ENCODE results near the gene ZDHHC12. TPM values are rescaled to one million over a fixed set of nuclear protein-coding genes. Genes with fewer than 3 reads are reported as not detected.

The ZDHHC12 gene
- total and polyA plus RNA-seq, 2 of the 8 experiments (the other 6 are each of a cell fraction or from before 2014, with no cell fraction given) = 35.0 to 93.8 TPM

GRCh38 chr9:128762671-128763449 lies 38.9 kb upstream of the ZDHHC12 start (continued):
- TF ChIP-seq EZH2 (IDR thresholded peaks at IDR 0.05; ENCODE audit: low read depth, low read length, severe bottlenecking) (no peak), RAD21 (IDR thresholded peaks at IDR 0.05 in 1 of 2, conservative IDR thresholded peaks at IDR 0.05 in 1 of 2; ENCODE audit: low read depth in 2 of 2, low read length in 2 of 2) (no peak), KDM1A (IDR thresholded peaks at IDR 0.05; ENCODE audit: borderline replicate concordance, low read length) (no peak), CBX8 (IDR thresholded peaks at IDR 0.05; ENCODE audit: borderline replicate concordance, low read depth, low read length) (no peak), EP300 (IDR thresholded peaks at IDR 0.05; ENCODE audit: borderline replicate concordance in 1 of 2, low read depth in 2 of 2, low read length in 2 of 2) (no peak), POLR2A (IDR thresholded peaks at IDR 0.05; ENCODE audit: control extremely low read depth in 1 of 2, low read depth in 2 of 2, low read length in 2 of 2) (no peak)

All from H1 (cell line).